Subcutaneous abdominal adipose tissue (tissue), 5 donors: ENCODE measurements around the gene MYADML2.
"Not testable (repeated sequence)": the region's sequence is repeated elsewhere in the genome, so short reads cannot be mapped to it uniquely, and the experiment has no call there.

Experiments
- H3K27ac ChIP-seq: one replicate; pipeline ENCODE4 v1.7.0; 2013; ENCODE audit warnings: low read depth, mild to moderate bottlenecking, inconsistent platforms, low read length, moderate library complexity
- H3K27me3 ChIP-seq, 5 donors: one replicate each; pipeline ENCODE4 v1.7.0; 2013; ENCODE audit warnings: low read length in 5 of 5, inconsistent platforms in 1 of 5; ENCODE audit not compliant: control insufficient read depth in 5 of 5, insufficient read depth in 4 of 5
- H3K36me3 ChIP-seq, 5 donors: one replicate each; pipeline ENCODE4 v1.7.0; 2013; ENCODE audit warnings: low read length in 5 of 5; ENCODE audit not compliant: control insufficient read depth in 5 of 5, insufficient read depth in 5 of 5
- H3K4me1 ChIP-seq, 5 donors: one replicate each; pipeline ENCODE4 v1.7.0; 2013; ENCODE audit warnings: low read length in 5 of 5, mild to moderate bottlenecking in 3 of 5, moderate library complexity in 1 of 5; ENCODE audit not compliant: control insufficient read depth in 5 of 5, insufficient read depth in 5 of 5
- H3K4me3 ChIP-seq, 5 donors: one replicate each; pipeline ENCODE4 v1.7.0; 2013; ENCODE audit warnings: low read length in 5 of 5, low read depth in 1 of 5
- H3K9ac ChIP-seq, 5 donors: one replicate each; pipeline ENCODE4 v1.7.0; 2013; ENCODE audit warnings: low read length in 5 of 5, mild to moderate bottlenecking in 4 of 5, moderate library complexity in 3 of 5
- H3K9me3 ChIP-seq, 5 donors: one replicate each; pipeline ENCODE4 v1.7.0; 2013; ENCODE audit warnings: low read length in 5 of 5; ENCODE audit not compliant: control insufficient read depth in 5 of 5
- donor health status: healthy.
- donor health status: healthy.
- donor health status: healthy.
- donor health status: healthy.
- donor health status: healthy.

The MYADML2 gene

DNA sequence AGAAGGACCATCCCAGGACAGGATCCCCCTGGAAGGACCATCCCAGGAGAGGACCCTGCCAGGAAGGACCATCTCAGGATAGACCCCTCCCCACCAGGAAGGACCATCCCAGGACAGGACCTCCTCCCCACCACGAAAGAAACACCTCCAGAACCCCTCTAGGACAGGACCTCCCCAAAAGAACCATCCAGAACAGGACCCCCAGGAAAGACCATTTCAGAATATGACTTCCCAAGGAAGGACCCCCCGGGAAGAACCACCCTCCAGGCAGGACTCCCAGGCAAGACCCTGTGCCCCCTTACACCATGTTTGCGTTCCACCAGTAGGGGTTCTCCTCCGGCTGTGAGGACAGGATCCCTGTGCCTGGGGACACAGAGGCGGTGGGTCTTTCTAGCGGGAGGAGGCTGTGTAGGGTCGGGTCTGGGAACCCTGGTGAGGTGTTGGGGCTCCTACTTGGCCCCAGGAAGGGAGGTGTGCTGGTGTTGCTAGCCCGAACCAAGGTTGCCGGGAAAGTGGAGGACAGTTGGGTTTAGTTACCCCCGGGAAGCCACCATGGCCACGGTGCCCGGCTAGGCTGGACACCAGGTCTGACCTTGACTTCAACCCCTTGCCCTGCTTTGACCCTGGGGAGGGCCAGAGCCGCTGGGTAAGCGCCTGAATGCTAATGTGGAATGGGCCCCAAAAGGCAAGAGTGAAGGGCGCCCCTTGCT is 11.8 kb upstream of the MYADML2 start:
- Histone ChIP-seq H3K9me3 (no peaks in the 10 kb centered on the region), H3K27me3 (peaks cover 40 to 73% (median 57%) of the 10 kb centered on the region in 5 donors), H3K9ac (no peak overlapping the region), H3K4me3 (peak overlapping the region in 1 of 5 donors; percentile 34), H3K4me1 (peaks cover 0 to 20% (median 12%) of the 10 kb centered on the region in 5 donors), H3K36me3 (no peaks in the 10 kb centered on the region), H3K27ac (no peak overlapping the region)

DNA sequence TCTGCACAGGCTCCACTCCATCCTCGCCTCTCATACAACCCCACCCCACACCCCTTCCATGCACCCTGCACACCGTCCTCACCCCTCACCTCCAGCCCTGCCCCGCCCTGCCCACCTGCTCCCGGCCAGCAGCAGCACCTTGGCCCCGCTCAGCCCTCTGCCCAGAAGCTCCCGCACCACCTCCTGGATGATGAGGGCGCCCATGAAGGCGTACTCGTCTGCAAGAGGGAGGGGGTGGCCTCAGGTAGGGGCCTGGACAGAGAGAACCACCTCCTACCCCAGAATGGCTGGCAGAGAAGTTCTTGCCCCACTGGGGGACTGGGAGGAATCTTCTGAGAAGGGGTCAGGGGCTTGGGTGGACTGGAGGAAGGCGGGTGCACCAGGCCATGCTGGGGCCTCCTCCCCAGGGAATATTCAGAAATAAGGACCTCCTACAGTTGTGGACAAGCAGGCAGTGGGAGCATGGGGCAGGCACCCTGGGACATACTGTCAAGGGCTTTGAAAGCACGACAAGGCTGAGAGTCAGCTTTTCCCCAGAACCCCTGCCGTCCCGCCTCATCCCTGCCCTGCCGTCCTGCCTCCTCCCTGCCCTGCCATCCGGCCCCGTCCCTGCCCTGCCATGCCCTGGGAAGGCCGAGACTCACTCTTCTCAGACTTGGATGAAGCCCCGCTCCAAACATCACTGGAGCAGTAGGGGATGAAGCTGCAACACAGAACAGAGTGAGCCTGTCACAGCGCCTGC is 10.8 kb upstream of the MYADML2 start:
- H3K4me1 ChIP-seq: peaks cover 0 to 20% (median 12%) of the 10 kb centered on the region in 5 donors
- no peak overlapping the region for H3K9ac ChIP-seq
- peaks cover 39 to 64% (median 49%) of the 10 kb centered on the region in 5 donors for H3K27me3 ChIP-seq

DNA sequence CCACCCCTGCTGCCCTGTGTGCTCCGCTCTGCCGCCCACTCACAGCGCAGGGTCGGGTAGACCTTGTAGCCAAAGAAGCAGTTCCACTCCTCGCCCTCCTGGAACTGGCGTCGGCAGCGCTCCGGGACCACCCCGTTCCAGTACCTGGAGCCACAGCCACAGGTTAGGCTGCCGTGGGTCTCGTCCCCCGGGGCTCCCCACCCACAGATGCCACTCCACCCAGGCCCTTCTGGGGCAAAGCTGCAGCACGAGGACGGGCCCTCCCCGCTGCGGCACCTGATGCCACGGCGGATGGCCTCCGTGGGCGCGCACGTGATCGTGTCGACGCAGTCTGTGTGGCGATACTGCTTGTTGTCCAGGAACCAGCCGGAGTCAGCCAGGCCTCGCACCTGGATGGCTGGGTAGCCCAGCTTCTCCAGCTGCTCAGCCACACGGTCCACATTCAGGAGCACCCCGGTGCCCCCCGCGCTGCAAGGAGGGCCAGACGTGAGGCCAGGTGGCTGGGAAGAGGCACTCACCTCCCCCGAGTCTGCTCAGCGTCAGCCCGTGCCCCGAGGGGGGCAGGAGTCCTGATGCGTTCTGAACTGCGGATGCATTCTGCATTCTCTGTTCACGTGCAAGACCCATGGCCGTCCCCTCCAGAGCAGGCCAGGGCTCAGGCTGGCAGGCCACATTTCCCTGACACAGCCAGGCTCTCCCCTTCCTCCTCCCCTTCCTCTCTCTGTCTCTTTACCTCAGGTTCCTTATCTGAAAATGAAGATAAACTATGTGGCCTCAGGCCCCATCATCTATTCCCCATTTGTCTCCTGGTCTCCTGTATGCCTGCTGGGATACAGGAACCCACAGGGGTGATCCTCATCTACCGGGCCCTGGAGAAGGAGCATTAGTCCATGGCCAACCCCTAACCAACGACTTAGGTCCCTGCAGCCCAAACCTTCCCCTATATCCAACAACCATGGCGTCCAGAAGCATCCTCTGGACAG is 9.9 kb upstream of the MYADML2 start:
- H3K4me1 ChIP-seq: peaks cover 0 to 20% (median 12%) of the 10 kb centered on the region in 5 donors
- no peaks in the 10 kb centered on the region for H3K36me3 ChIP-seq
- no peaks in the 10 kb centered on the region for H3K9me3 ChIP-seq
- peaks cover 34 to 56% (median 42%) of the 10 kb centered on the region in 5 donors for H3K27me3 ChIP-seq
- no peak overlapping the region for H3K27ac ChIP-seq
- no peak overlapping the region for H3K9ac ChIP-seq
- H3K4me3 ChIP-seq: no peak overlapping the region

More for the DNA sequence above, 10.8 kb upstream of the MYADML2 start:
- no peaks in the 10 kb centered on the region for H3K36me3 ChIP-seq
- H3K4me3 ChIP-seq: no peak overlapping the region
- H3K9me3 ChIP-seq: no peaks in the 10 kb centered on the region
- no peak overlapping the region for H3K27ac ChIP-seq

DNA sequence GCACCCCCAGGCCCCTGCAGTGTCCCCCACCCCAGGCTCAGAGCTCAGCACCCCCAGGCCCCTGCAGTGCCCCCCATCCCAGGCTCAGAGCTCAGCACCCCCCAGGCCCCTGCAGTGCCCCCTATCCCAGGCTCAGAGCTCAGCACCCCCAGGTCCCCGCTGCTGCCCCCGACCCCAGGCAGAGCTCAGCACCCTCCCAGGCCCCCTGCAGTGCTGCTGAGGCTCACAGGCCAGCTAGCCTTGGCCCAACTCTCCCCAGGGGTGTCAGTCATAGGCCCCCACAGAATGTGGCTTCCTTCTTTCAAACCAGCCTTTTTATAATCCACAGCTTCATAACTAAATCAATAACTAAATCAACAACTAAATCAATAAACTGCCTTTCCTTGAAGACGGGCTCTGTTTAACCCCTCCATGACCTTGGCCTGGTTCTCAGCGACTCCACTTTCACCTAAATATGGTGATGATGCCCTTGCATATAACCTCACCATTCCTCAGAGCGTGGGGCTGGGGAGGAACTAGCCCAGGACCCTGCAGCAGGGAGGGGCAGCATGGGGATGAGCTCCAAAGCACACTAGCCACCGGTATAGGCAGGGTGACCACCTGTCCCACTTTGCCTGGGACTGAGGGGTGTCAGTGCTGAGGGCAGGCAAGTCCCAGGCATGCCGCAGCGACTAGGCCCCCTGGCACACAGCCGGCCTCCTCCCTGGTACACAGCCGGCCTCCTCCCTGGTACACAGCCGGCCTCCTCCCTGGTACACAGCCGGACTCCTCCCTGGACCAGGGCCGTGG is 8.9 kb upstream of the MYADML2 start:
- Histone ChIP-seq H3K27ac (no peak overlapping the region), H3K9me3 (no peaks in the 10 kb centered on the region), H3K4me3 (no peak overlapping the region), H3K36me3 (no peaks in the 10 kb centered on the region), H3K9ac (no peak overlapping the region), H3K4me1 (peaks cover 0 to 15% (median 12%) of the 10 kb centered on the region in 5 donors), H3K27me3 (peaks cover 32 to 51% (median 39%) of the 10 kb centered on the region in 5 donors)

DNA sequence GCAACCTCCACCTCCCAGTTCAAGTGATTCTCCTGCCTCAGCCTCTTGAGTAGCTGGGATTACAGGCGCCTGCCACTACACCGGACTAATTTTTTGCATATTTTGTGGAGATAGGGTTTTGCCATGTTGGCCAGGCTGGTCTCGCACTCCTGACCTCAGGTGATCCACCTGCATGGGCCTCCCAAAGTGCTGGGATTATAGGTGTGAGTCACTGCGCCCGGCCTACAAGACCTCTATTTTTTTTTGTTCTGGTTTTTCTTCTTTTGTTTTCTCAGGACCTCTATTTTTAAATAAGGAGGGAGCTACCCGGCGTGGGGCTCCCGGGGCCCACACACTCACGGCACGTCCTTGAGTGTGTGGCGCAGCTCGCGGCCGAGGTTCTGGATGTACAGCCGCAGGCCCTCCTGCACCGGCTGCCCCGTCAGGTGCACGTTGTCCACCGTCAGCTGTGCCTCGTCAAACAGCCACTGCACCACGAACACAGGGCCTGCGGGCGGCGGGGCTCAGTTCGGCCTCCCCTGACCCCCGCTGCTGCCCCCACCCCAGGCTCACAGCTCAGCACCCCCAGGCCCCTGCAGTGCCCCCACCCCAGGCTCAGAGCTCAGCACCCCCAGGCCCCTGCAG is 8.1 kb upstream of the MYADML2 start:
- peaks cover 0 to 10% (median 8%) of the 10 kb centered on the region in 5 donors for H3K4me1 ChIP-seq
- no peak overlapping the region for H3K27ac ChIP-seq
- H3K36me3 ChIP-seq: no peaks in the 10 kb centered on the region
- no peak overlapping the region for H3K9ac ChIP-seq
- no peak overlapping the region for H3K4me3 ChIP-seq
- H3K9me3 ChIP-seq: no peaks in the 10 kb centered on the region
- H3K27me3 ChIP-seq: peaks cover 27 to 46% (median 34%) of the 10 kb centered on the region in 5 donors

DNA sequence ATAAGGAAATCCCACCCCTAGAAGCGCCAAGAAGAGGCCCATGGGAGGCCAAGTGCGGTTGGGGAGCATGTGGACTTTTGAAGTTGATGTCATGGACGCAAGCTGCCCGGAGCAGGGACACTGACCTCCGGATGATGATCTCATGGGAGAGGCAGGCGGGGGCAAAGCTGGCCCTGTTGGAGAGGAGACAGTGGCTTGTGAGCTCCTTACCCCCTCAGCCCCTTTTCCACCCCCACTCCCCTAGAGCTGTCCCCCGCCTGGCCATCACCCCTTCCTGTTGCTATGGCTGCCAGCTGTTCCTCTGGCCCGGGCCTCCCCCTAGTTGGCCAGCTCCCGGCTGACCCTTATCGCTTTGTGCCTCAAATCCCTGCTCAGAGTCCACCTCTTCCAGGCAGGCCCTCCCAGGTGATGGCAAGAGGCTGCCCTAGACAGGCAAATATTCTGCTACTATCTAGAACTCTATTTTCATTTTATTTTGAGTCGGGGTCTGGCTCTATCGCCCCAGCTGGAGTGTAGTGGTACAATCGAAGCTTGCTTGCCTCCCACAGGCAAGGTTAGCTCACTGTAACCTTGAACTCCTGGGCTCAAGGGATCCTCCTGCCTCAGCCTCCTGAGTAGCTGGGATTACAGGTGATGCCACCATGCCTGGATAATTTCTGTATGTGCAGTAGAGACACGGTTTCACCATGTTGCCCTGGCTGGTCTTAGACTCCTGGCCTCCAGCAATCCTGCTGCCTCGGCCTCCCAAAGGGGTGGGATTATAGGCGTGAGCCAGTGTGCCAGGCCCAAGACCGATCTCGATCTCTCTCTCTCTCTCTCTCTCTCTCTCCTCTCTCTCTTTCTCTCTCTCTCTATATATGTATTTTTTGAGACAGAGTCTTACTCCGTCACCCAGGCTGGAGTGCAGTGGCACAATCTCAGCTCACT is 7.4 kb upstream of the MYADML2 start:
- peaks cover 24 to 42% (median 33%) of the 10 kb centered on the region in 5 donors for H3K27me3 ChIP-seq
- no peak overlapping the region for H3K27ac ChIP-seq
- H3K9ac ChIP-seq: no peak overlapping the region
- H3K9me3 ChIP-seq: no peaks in the 10 kb centered on the region
- no peak overlapping the region for H3K4me3 ChIP-seq
- no peaks in the 10 kb centered on the region for H3K36me3 ChIP-seq
- H3K4me1 ChIP-seq: peaks cover 0 to 4% (median 3%) of the 10 kb centered on the region in 5 donors

DNA sequence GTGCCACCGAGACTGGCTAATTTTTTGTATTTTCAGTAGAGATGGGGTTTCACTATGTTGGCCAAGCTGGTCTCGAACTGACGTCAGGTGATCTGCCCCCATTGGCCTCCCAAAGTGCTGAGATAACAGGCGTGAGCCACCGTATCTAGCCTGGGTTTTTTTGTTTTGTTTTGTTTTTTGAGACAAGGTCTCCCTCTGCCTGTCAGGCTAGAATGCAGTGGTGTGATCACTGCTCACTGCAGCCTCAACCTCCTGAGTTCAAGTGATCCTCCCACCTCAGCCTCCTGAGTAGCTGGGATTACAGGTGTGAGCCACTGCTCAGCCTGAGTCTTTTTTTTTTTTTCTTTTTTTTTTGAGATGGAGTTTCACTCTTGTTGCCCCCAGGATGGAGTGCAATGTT is 6.4 kb upstream of the MYADML2 start:
- H3K27me3 ChIP-seq: peaks cover 17 to 32% (median 24%) of the 10 kb centered on the region in 5 donors
- H3K9me3 ChIP-seq, H3K4me3 ChIP-seq, H3K36me3 ChIP-seq, H3K27ac ChIP-seq, H3K9ac ChIP-seq, H3K4me1 ChIP-seq: not testable (repeated sequence)

DNA sequence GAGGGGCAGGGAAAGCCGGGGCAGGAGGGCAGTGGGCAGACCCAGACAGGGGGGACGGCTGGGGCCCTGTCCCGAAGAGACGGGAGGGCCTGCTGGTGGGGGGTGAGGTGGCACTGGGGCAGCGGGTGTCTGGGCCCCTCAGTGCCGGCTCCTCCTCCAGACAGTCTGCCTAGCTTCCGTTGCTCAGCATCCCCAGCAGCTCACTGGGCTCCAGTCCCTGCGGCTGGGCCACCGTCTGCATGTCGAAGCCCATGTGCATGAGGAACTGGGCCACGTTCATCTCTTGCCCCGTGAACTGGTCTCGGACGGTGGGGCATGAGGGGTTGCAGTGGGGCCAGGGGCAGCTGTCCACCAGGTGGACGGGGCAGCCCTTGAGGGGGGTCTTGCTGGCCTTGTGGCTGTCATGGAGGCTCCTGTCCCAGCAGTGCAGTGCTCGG is 5.8 kb upstream of the MYADML2 start:
- no peak overlapping the region for H3K4me3 ChIP-seq
- H3K9me3 ChIP-seq: no peaks in the 10 kb centered on the region
- H3K27ac ChIP-seq: no peak overlapping the region
- H3K4me1 ChIP-seq: no peaks in the 10 kb centered on the region
- no peaks in the 10 kb centered on the region for H3K36me3 ChIP-seq
- no peak overlapping the region for H3K9ac ChIP-seq
- peaks cover 11 to 26% (median 18%) of the 10 kb centered on the region in 5 donors for H3K27me3 ChIP-seq
